DMS 273 treated with DMSO at 0.1 percent for 48 hours (cell line): Measurements from ENCODE around the gene ATP2C2.
"Not testable (repeated sequence)": the region's sequence is repeated elsewhere in the genome, so short reads cannot be mapped to it uniquely, and the experiment has no call there.

ENCODE experiments used
- DNase-seq: peaks from one replicate; lab custom pipeline; 2025; lab: John Stamatoyannopoulos, UW

The ATP2C2 gene

DNA sequence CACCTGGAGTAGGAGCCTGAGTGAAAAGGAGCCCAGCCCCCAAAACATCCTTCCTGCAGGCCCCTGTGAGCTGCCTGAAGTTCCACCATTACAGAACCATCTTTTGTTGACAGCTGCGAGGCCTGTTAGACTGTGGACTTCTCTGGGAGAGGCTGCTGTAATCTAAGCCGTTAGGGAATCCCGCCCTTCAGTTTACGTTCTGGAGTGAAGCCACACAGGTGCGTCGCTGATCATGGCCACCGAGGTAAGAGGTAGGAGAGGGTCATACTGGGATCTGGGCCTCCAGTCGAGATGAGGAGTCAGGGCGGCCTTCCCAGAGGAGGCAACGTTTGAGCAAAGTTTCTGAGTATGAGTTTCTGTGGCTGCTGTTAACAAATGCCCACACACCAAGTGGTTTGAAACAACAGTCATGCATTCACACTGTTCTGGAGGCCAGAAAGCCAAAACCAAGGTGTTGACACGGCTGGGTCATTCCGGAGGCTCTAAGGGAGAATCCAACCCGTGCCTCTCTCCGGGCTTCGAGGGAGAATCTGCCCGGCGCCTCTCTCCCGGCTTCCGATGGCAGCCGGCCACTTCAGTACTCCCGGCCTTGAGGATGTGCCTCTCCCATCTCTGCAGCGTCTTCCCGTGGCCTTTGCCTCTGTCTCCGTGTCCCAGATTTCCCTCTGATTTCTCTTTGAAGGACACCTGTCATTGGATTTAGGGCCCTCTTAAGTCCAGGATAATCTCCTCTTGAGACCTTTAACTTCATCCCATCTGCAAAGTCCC lies 26.6 kb upstream of the ATP2C2 start:
- DNase-seq, result no peak

DNA sequence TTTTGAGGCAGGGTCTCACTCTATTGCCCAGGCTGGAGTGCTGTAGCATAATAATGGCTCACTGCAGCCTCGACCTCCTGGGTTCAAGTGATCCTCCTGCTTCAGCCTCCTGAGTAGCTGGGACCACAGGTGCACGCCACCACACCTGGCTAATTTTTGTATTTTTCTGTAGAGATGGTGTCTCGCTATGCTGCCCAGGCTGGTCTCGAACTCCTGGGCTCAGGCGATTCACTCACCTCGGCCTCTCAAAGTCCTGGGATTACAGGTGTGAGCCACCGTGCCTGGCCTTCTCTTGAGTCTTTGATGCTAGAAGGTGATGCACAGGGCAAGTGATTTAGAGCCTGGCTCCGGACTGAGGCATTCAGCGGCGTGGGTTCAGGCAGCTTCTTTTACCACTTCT lies 24.5 kb upstream of the ATP2C2 start:
- DNase-seq, result not testable (repeated sequence)

- DNase-seq, result no peak
Observed at GRCh38 chr16:84344781-84345180, 23.6 kb upstream of the ATP2C2 start.

DNA sequence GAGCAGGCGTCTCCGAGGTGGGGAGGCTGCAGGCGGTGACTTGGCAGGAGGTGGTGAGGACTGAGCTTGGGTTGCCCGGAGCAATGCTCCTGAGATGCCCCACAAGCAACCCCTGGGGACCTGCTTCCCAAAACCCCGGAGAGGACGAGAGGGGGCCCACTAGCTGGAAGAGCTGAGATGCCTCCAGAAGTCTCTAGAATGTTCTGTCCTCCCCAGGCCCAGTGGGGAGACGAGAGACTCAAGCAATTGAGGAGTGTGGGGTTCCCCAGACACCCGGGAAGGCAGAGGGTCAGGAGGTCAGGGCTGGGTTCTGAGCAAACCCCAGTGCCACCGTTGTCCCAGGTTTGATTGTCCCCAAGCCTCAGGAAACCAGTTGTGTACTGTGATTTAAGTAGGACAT lies 21.2 kb upstream of the ATP2C2 start:
- no peak for DNase-seq

GRCh38 chr16:84348386-84348888 lies 19.9 kb upstream of the ATP2C2 start:
- no peak for DNase-seq

DNA sequence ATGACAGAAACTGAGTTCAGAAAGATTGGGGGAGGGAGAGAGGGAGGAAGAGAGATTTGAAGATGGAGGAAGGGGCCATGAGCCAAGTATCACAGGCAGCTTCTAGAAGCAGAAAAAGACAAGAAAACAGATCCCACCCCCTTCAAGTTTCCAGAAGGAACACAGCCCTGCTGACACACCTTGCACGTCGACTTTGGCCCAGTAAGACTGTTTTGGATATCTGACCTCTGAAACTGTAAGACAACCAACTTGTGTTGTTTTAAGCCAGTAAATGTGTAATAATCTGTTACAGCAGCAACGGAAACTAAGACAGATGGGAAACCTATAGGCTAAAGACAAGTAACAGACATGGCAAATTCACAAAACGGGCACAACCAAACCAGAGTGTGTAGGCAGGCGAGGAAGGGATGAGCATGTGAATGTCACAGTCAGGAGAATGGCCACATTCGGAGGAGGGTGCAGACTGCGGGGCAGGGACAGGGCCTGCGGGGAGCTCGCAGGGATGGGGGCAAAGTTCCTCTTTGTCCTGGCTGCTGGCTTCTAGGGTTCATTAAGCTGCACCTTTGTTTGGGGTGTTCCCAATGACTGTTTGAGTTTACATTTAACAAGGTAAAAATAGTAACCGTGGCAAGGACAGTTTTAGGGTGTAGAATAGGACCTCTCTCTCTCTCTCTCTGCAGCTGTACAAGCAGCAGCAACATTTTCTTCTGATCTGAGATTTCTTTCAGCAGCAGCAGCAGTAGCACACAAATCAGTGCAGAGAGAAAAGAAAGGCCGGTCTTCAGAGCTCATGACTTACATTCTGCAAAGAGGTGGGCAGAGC lies 18.3 kb upstream of the ATP2C2 start:
- DNase-seq, result no peak

GRCh38 chr16:84350685-84351400 lies 17.5 kb upstream of the ATP2C2 start:
- no peak for DNase-seq

DNA sequence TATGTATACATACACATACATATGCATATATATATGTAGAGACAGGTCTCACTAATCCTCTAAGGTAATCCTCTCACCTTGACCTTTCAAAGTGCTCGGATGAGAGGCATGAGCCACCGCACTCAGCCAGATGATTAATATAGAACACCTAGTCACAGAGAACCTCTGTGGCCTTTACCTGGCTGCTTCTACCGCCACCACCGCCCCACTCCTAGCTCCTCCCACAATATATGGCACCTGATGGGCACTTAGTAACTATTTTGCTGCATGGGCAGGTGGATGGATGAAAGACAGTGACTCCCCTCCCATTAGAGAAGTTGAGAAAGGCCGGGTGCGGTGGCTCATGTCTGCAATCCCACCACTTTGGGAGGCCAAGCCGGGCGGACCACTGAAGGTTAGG lies 16.7 kb upstream of the ATP2C2 start:
- DNase-seq, result no peak

GRCh38 chr16:84354306-84354705 lies 14.0 kb upstream of the ATP2C2 start:
- DNase-seq, result no peak

- DNase-seq, result no peak
Observed at GRCh38 chr16:84355149-84355548, 13.2 kb upstream of the ATP2C2 start.

- no peak for DNase-seq
Observed at GRCh38 chr16:84356176-84356575, 12.2 kb upstream of the ATP2C2 start.

- DNase-seq, result no peak
Observed at GRCh38 chr16:84356591-84357116, 11.7 kb upstream of the ATP2C2 start.

DNA sequence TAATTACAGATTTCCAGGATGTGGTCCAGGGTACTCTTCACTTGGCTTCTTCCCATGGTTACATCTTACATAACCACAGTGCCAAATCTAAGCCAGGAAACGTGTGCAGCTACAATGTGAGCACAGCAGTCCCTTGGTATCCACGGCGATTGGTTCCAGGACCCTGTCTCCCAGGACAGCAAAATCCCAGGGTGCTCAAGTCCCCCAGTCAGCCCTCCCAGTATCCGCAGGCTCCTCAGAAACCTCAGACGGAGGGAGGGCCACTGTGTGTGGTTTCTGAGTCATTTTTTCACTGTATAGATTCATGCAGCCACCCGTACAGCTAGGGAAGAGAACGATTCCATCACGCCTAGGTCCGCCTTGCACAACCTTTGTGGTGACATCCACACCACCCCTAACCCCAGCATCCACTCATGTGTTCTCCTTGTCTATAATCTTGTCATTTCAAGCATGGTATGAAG lies 11.1 kb upstream of the ATP2C2 start:
- DNase-seq, result no peak

DNA sequence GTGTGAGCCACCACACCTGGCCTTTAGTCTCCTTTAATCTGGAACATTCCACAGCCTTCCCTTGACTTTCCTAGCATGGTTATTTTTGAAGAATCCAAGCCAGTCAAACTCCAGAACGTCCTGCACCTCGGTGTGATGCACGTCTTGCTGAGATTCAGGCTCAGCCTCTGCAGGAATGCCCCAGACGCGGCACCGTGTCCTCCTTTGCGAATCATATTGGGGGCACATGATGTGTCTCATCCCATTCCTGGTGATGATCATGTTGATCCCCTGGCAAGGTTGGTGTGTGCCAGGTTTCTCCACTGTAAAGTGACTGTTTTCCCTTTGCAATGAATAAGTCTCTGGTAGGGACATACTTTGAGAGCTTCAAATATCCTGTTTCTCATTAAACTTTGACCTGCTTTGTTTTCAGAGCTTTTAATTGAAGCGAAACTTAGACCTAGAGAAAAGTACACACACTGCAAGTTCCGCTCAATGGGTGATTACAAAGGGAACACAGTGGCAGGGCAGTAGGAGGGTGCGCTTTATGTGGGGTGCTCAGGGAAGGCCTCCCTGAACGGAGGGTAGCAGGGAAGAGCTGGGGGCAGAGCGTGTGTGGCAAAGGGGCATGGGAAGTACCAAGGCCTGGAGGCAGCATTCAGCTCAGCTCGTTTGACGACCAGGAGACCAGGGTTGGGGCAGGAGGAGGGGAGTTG lies 9.6 kb upstream of the ATP2C2 start:
- DNase-seq, result no peak

DNA sequence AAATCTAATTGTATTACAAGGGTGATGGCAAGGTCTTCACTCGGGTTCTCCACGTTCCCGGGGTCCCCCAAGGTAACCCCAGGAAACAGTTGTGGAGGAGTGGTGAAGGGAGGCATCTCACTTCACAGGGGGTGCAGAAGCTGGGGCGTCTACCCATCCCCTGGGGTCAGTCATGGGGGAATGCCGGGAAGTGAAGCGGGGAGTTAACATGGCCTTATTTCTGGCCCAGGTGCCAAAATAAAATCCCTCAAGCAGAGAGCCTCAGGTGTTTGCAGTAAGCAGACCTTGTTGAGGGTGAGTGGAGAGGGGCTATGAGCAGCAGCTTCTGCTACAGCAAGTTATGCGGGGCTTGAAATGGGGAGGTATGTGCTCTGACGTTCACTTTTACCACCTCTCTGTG lies 9.0 kb upstream of the ATP2C2 start:
- DNase-seq, result no peak

DNA sequence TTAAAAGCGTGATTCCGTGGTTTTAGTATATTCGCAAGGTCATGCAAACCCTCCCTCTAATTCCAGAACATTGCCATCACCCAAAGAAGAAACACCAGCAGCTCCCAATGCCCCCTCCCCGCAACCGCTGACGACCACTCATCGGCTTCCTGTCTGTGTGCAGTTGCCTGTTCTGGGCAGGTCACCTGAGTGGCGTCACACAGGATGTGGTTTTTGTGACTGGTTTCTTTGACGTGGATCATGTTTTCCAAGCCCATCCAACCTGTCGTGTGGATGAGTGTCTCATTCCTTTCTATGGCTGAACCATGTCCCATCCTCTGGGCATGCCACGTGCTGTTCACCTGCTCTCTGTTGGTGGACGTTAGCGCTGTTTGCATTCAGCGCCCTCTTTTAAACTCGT lies 8.2 kb upstream of the ATP2C2 start:
- DNase-seq, result no peak

DNA sequence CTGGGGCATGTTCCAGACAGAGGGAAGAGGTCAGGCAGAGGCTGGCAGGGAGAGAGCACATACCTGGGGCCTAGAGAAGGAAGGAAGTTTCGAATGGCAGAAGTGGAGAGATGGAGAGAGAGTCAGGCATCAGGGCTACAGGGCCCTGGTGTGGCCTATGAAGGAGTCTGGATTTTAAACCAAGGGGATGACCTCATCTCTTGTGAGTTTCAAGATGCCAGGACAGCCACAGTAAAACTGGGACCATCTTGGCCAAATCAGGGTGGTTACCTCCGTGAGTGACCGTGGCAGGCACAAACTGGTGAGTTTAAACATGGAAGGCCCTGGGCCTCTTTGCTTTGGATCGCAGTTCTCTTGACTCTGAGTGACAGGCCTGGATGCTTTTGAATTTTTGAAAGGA lies 7.6 kb upstream of the ATP2C2 start:
- DNase-seq, result no peak

- no peak for DNase-seq
Observed at GRCh38 chr16:84361546-84361945, 6.8 kb upstream of the ATP2C2 start.

GRCh38 chr16:84362471-84362941 lies 5.8 kb upstream of the ATP2C2 start:
- DNase-seq, result no peak

GRCh38 chr16:84366208-84366607 lies 2.1 kb upstream of the ATP2C2 start:
- DNase-seq, result no peak

DNA sequence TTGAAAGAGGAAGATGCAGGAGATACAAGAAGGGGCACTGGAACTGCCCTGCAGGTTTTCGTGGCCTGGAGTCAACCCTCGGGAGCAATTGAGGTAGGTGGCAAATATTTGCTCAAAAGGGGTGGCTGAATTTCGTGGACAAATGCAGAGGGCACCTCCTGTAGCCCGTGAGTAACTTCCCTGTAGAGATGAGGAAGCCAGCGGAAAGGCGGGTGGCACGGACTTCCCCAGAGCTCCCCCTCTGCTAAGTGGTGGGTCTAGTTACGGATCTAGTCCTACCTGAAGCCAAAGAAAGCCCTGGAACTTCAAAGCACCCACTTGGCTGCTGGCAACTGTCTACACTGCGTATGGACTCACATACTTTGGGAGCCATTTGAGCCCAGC lies 1.0 kb upstream of the ATP2C2 start:
- no peak for DNase-seq
